T-helper 17 cell (primary cell): ENCODE results near the gene LRIG2. TPM values are rescaled to one million over a fixed set of nuclear protein-coding genes. Genes with fewer than 3 reads are reported as not detected.
A peak's percentile ranks its signal among the peaks of the same experiment; 100 is the strongest.
"Not testable (repeated sequence)": the region's sequence is repeated elsewhere in the genome, so short reads cannot be mapped to it uniquely, and the experiment has no call there.

ENCODE experiments used
- ATAC-seq: fragments of 150-1000 bp; cut with Tn5 transposase; 2 replicates; pipeline ENCODE4 v1.10.0; 2021; ENCODE audit warnings: mild to moderate bottlenecking, moderate library complexity
- DNase-seq, 3 donors: peaks; one replicate each; pipeline versions ENCODE4 v3.0.0 to v3.0.0-alpha.2; 2020 to 2021
- H3K9me3 ChIP-seq: one replicate; pipeline ENCODE4 v1.7.0; 2013; ENCODE audit warnings: low read length, mild to moderate bottlenecking; ENCODE audit not compliant: control insufficient read depth, poor library complexity, severe bottlenecking
- H3K27ac Mint-ChIP-seq: one replicate; pipeline ENCODE4 v1.8.0; 2022; ENCODE audit warnings: mild to moderate bottlenecking, moderate library complexity, mixed read lengths
- H3K27me3 Mint-ChIP-seq: one replicate; pipeline ENCODE4 v1.8.0; 2022; ENCODE audit warnings: mixed read lengths
- H3K36me3 Mint-ChIP-seq: one replicate; pipeline ENCODE4 v1.8.0; 2022; ENCODE audit warnings: low read depth, mixed read lengths
- H3K4me1 Mint-ChIP-seq: one replicate; pipeline ENCODE4 v1.8.0; 2022; ENCODE audit warnings: mild to moderate bottlenecking, mixed read lengths
- H3K4me3 Mint-ChIP-seq: one replicate; pipeline ENCODE4 v1.8.0; 2022; ENCODE audit warnings: mild to moderate bottlenecking, moderate library complexity, mixed read lengths
- total RNA-seq, 4 donors: library from RNA in 2 of 4; stranded (reverse) in 2 of 4; gene quantifications; one replicate each; pipeline ENCODE4 v1.2.3 and lab custom pipeline; 2022 to 2026

The LRIG2 gene, protein sequence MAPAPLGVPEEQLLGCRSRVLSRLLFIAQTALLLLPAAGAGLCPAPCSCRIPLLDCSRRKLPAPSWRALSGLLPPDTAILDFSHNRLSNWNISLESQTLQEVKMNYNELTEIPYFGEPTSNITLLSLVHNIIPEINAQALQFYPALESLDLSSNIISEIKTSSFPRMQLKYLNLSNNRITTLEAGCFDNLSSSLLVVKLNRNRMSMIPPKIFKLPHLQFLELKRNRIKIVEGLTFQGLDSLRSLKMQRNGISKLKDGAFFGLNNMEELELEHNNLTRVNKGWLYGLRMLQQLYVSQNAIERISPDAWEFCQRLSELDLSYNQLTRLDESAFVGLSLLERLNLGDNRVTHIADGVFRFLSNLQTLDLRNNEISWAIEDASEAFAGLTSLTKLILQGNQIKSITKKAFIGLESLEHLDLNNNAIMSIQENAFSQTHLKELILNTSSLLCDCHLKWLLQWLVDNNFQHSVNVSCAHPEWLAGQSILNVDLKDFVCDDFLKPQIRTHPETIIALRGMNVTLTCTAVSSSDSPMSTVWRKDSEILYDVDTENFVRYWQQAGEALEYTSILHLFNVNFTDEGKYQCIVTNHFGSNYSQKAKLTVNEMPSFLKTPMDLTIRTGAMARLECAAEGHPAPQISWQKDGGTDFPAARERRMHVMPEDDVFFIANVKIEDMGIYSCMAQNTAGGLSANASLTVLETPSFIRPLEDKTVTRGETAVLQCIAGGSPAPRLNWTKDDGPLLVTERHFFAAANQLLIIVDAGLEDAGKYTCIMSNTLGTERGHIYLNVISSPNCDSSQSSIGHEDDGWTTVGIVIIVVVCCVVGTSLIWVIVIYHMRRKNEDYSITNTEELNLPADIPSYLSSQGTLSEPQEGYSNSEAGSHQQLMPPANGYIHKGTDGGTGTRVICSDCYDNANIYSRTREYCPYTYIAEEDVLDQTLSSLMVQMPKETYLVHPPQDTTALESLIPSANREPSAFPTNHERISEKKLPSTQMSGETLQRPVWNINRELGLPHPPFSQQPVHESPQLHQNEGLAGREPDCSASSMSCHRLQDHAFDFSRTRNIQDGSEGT
- total RNA-seq (10 to 100 TPM; 20.2 to 23.1 TPM), total RNA-seq (lab: John Stamatoyannopoulos, UW) (57.3 to 70.9 reads per million in 2 donors)

GRCh38 chr1:113072757-113073478 is at the start of gene LRIG2:
TSS of gene LRIG2 (plus strand) at chr1:113073198. CDS start at chr1:113073407, 209 bp downstream.
- DNase-seq (peak; percentile 94 to 96 (median 95)), ATAC-seq (peak; percentile 96)
- Mint-ChIP-seq H3K4me1 (peaks cover 23% of the 10 kb centered on the region), H3K27ac (peak within 1 kb of the TSS; percentile 99), H3K27me3 (no peaks in the 10 kb centered on the region), H3K4me3 (peak within 1 kb of the TSS; percentile 99), H3K36me3 (no peaks in the 10 kb centered on the region)
- H3K9me3 ChIP-seq, result no peaks in the 10 kb centered on the region

DNA sequence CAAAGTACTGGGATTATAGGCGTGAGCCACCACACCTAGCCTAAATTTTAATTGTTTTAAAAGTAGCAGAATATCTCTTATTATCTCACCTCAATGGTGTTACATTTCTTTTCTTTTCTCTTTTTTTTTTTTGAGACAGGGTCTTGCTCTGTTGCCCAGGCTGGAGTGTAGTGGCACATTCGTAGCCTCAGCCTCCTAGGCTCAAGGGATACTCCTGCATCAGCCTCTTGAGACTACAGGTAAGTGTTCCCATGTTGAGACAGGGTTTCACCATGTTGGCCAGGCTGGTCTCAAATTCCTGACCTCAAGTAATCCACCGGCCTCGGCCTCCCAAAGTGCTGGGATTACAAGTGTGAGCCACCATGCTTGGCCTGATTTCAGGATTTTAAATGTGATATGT is 49.7 kb upstream of the LRIG2 start:
- H3K4me3 Mint-ChIP-seq, ATAC-seq, H3K36me3 Mint-ChIP-seq, H3K27me3 Mint-ChIP-seq, DNase-seq, H3K9me3 ChIP-seq, H3K27ac Mint-ChIP-seq, H3K4me1 Mint-ChIP-seq: not testable (repeated sequence)

DNA sequence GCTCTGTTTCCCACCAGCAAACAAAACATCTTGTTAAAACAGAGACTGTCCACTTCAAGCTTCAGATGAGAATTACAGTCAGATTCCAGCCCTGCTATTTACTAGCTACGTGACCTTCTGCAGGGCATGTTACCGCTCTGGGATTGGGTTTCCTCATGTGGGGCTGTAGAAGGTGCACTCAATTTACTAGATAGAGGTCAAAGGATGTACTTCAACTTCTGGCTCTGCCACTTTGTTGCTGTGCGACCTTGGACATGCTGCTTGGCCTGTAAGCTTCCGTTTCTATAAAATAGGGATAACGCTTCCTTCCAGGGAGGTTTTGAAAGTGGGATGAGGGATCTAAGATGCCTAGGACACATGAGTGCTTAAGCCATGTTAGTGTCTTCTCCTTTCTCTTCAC is 46.0 kb upstream of the LRIG2 start:
- no peaks in the 10 kb centered on the region for H3K9me3 ChIP-seq
- Mint-ChIP-seq H3K36me3 (no peaks in the 10 kb centered on the region), H3K27ac (no peak overlapping the region), H3K27me3 (no peaks in the 10 kb centered on the region), H3K4me3 (no peak overlapping the region), H3K4me1 (peaks cover 3% of the 10 kb centered on the region)
- DNase-seq (no peak), ATAC-seq (no peak)

GRCh38 chr1:113027449-113027848 is 45.5 kb upstream of the LRIG2 start:
- no peak overlapping the region for H3K27ac Mint-ChIP-seq
- H3K4me1 Mint-ChIP-seq, result peaks cover 3% of the 10 kb centered on the region
- no peaks in the 10 kb centered on the region for H3K9me3 ChIP-seq
- ATAC-seq (no peak), DNase-seq (no peak)
- no peak overlapping the region for H3K4me3 Mint-ChIP-seq
- no peaks in the 10 kb centered on the region for H3K27me3 Mint-ChIP-seq
- no peaks in the 10 kb centered on the region for H3K36me3 Mint-ChIP-seq

GRCh38 chr1:113029822-113030221 is 43.2 kb upstream of the LRIG2 start:
- no peaks in the 10 kb centered on the region for H3K27me3 Mint-ChIP-seq
- peak overlapping the region; percentile 34 for H3K27ac Mint-ChIP-seq
- peaks cover 3% of the 10 kb centered on the region for H3K4me1 Mint-ChIP-seq
- no peak overlapping the region for H3K4me3 Mint-ChIP-seq
- no peak for DNase-seq
- no peaks in the 10 kb centered on the region for H3K36me3 Mint-ChIP-seq
- H3K9me3 ChIP-seq, result no peaks in the 10 kb centered on the region
- no peak for ATAC-seq

DNA sequence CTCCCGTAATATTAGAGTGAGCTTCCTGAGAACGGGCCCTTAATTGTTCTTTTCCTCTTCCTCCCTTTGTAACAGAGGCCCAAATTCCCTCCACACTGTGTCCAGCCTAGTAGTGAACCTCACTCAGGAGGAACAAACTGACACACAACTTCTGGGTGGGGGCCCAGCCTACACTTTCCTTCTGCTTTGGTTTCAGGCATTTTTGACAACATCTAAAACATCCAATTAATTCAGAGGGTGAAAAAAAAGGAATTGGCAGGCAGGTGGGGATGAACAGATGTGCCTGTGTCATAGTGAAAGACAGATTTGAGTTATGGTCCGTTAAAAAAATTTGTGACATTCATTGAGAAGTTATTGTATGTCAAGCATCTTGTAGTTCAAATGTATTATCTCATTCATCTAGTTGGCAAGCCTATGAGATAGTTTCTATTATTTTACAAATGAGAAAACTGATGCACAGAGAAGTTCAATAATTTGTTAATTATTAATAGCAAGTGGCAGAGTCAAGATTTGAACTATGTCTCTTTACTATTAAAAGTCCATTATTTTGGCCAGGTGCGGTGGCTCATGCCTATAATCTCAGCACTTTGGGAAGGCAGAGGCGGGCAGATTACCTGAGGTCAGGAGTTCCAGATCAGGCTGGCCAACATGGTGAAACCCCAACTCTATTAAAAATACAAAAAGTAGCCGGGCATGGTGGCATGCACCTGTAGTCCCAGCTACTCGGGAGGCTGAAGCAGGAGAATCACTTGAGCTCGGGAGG is 41.6 kb upstream of the LRIG2 start:
- H3K4me1 Mint-ChIP-seq, result peaks cover 3% of the 10 kb centered on the region
- no peak for ATAC-seq
- no peaks in the 10 kb centered on the region for H3K9me3 ChIP-seq
- DNase-seq, result no peak
- H3K27ac Mint-ChIP-seq, result no peak overlapping the region
- H3K27me3 Mint-ChIP-seq, result no peaks in the 10 kb centered on the region
- H3K4me3 Mint-ChIP-seq, result no peak overlapping the region
- H3K36me3 Mint-ChIP-seq, result no peaks in the 10 kb centered on the region

GRCh38 chr1:113035086-113035485 is 37.9 kb upstream of the LRIG2 start:
- Mint-ChIP-seq H3K36me3 (no peaks in the 10 kb centered on the region), H3K27ac (no peak overlapping the region), H3K4me1 (peaks cover 5% of the 10 kb centered on the region), H3K27me3 (no peaks in the 10 kb centered on the region), H3K4me3 (no peak overlapping the region)
- no peak for ATAC-seq
- DNase-seq, result no peak
- H3K9me3 ChIP-seq, result no peaks in the 10 kb centered on the region

DNA sequence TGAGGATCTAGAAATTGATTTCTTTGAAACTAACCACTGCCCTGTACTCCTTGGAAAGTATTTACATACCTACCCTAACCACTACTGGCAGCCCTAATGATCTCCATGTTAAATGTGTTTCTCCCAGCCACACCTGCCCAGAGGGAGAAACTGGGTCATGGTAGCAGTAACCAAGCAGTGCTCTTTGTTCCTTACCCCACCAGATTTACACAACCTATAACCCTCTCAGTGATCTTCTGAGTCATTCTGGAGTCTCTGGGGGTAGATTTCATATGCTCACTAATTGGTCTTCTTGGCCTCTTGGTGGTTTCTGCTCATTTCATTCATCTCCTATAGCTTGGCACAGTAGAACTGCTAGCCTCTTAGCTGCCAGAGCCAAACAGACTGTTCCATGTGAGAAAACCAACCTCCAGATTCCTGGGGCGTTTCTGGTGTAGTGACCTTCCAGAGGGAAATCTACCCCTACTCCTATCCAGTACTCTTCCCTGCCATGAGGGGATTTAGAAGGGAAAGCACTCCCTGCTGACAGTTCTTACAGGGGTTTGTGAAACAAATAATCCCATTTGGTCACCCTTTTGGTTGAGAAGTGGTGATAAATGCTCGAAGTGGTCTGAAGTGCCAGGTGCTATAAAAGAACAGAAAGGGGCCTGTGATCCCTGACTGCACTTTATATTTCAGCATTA is 36.2 kb upstream of the LRIG2 start:
- Mint-ChIP-seq H3K27ac (no peak overlapping the region), H3K4me1 (peaks cover 3% of the 10 kb centered on the region), H3K27me3 (no peaks in the 10 kb centered on the region), H3K36me3 (no peaks in the 10 kb centered on the region), H3K4me3 (no peak overlapping the region)
- no peaks in the 10 kb centered on the region for H3K9me3 ChIP-seq
- no peak for ATAC-seq
- DNase-seq, result no peak

DNA sequence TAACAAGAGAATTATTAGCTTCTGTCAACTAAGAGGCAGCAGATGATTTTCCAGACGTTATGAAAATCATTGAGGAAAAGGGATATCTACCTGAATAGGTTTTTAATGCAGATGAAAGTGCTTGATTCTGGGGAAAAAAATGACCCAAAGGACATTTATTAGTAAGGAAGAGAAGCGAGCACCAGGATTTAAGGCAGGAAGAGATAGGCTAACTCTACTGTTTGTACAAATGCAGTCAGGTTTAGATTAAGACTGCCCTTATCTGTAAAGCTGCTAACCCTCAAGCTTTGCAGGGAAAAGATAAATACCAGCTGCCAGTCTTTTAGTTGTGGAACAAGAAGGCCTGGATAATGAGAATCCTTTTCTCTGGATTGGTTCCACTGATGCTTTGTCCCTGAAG is 33.0 kb upstream of the LRIG2 start:
- DNase-seq, result no peak
- H3K4me1 Mint-ChIP-seq, result peaks cover 16% of the 10 kb centered on the region
- no peak overlapping the region for H3K27ac Mint-ChIP-seq
- no peaks in the 10 kb centered on the region for H3K27me3 Mint-ChIP-seq
- H3K4me3 Mint-ChIP-seq, result no peak overlapping the region
- H3K9me3 ChIP-seq, result no peaks in the 10 kb centered on the region
- ATAC-seq, result no peak
- H3K36me3 Mint-ChIP-seq, result no peaks in the 10 kb centered on the region

DNA sequence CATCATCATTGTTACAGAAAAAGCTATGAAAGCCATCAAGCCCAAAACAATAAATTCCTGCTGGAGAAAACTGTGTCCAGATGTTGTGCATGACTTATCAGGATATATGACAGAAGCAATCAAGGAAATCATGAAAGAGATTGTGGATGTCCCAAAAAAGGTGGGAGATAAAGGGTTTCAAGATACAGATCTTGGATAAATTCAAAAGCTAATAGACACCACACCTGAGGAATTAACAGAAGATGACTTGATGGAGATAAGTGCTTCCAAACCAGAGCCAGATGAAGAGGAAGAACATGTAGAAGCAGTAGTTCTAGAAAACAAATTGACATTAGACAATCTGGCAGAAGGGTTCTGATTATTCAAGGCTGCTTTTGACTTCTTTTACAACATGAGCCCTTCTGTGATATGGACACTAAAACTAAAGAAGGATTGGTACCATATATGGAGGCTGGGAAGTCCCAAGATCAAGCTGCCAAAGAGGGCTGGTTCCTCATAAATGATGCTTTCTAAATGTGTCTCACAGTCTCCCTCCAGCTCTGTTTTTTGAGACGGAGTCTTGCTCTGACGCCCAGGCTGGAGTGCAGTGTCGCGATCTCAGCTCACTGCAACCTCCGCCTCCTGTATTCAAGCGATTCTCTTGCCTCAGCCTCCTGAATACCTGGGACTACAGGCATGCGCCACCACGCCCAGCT is 32.1 kb upstream of the LRIG2 start:
- H3K27me3 Mint-ChIP-seq, result no peaks in the 10 kb centered on the region
- H3K36me3 Mint-ChIP-seq, result no peaks in the 10 kb centered on the region

DNA sequence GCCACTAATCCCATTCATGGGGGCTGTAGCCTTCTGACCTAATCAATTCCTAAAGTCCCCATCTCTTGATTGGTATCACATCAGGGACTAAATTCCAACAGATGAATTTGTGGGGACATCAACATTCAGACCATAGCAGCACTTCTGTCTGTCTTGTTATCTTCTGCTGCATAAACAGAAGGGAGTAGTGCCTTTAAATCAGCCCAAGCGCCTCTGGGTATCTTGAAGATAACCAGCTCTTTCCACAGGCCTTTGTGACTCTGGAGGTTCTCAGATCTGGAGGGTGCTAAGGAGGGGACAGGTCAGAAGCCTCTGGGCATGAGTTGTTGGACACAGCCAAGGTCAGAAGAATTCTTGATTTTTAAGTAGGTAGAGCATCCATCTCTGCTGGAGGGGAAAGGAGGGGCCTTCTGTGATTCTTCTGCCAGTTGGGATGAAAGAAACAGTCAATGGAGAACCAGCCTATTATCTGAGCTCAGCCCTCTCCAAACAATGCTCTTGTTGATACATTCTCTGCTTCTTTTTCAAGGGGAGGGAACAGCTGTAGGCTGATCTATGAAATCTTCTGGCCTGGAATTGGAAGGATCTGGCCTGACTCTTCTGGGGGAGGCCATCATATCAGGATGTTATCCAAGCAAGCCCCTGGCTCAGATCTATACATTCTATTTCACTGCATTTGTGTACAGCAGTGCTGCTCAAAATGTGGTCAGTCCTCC is 31.3 kb upstream of the LRIG2 start:
- Mint-ChIP-seq H3K27me3 (no peaks in the 10 kb centered on the region), H3K36me3 (no peaks in the 10 kb centered on the region), H3K27ac (peak overlapping the region; percentile 69), H3K4me1 (peaks cover 21% of the 10 kb centered on the region), H3K4me3 (no peak overlapping the region)
- no peak for DNase-seq
- ATAC-seq, result no peak
- no peaks in the 10 kb centered on the region for H3K9me3 ChIP-seq

More for the DNA sequence above, 32.1 kb upstream of the LRIG2 start:
- H3K9me3 ChIP-seq, result no peaks in the 10 kb centered on the region
- ATAC-seq (no peak), DNase-seq (no peak)
- Mint-ChIP-seq H3K27ac (peak overlapping the region; percentile 69), H3K4me1 (peaks cover 17% of the 10 kb centered on the region), H3K4me3 (no peak overlapping the region)
